Measurements from ENCODE around the gene SALL4.
"Not testable (repeated sequence)": the region's sequence is repeated elsewhere in the genome, so short reads cannot be mapped to it uniquely, and the experiment has no call there.

Gene SALL4

GRCh38 chr20:51750037-51750769, 52.1 kb downstream of the SALL4 start:
- DNase-seq: no peak

GRCh38 chr20:51749674-51750036, 52.7 kb downstream of the SALL4 start:
- peaks cover 47% of the 10 kb centered on the region for H3K4me1 Mint-ChIP-seq
- H3K27ac Mint-ChIP-seq: peak overlapping the region; percentile 66
- peaks cover 20% of the 10 kb centered on the region for H3K36me3 Mint-ChIP-seq (ENCODE audit: low read depth)
- TF ChIP-seq CTCF (IDR thresholded peaks at IDR 0.05): no peak
- no peak overlapping the region for H3K4me3 Mint-ChIP-seq
- no peaks in the 10 kb centered on the region for H3K9me3 Mint-ChIP-seq
- H3K27me3 Mint-ChIP-seq (ENCODE audit: low read depth, poor library complexity): peaks cover 6% of the 10 kb centered on the region
- DNase-seq: no peak

More at GRCh38 chr20:51750037-51750769, 52.1 kb downstream of the SALL4 start:
- H3K27ac Mint-ChIP-seq: peak overlapping the region; percentile 80
- TF ChIP-seq CTCF (IDR thresholded peaks at IDR 0.05): no peak
- H3K4me1 Mint-ChIP-seq: peaks cover 47% of the 10 kb centered on the region
- H3K4me3 Mint-ChIP-seq: no peak overlapping the region
- H3K27me3 Mint-ChIP-seq (ENCODE audit: low read depth, poor library complexity): peaks cover 4% of the 10 kb centered on the region
- no peaks in the 10 kb centered on the region for H3K9me3 Mint-ChIP-seq
- H3K36me3 Mint-ChIP-seq (ENCODE audit: low read depth): peaks cover 20% of the 10 kb centered on the region

GRCh38 chr20:51747182-51747911, 55.0 kb downstream of the SALL4 start:
- H3K27ac Mint-ChIP-seq: peak overlapping the region; percentile 20
- H3K36me3 Mint-ChIP-seq (ENCODE audit: low read depth): peaks cover 14% of the 10 kb centered on the region
- no peak for TF ChIP-seq CTCF (IDR thresholded peaks at IDR 0.05)
- DNase-seq: no peak
- peaks cover 6% of the 10 kb centered on the region for H3K27me3 Mint-ChIP-seq (ENCODE audit: low read depth, poor library complexity)
- H3K4me1 Mint-ChIP-seq: peaks cover 50% of the 10 kb centered on the region
- H3K9me3 Mint-ChIP-seq: no peaks in the 10 kb centered on the region
- no peak overlapping the region for H3K4me3 Mint-ChIP-seq

- Mint-ChIP-seq H3K9me3 (no peaks in the 10 kb centered on the region), H3K4me1 (peaks cover 51% of the 10 kb centered on the region), H3K27ac (no peak overlapping the region), H3K36me3 (ENCODE audit: low read depth) (peaks cover 11% of the 10 kb centered on the region), H3K27me3 (ENCODE audit: low read depth, poor library complexity) (peaks cover 6% of the 10 kb centered on the region), H3K4me3 (no peak overlapping the region)
- DNase-seq: no peak
- TF ChIP-seq CTCF (IDR thresholded peaks at IDR 0.05): no peak
Observed at GRCh38 chr20:51745804-51746203, 56.5 kb downstream of the SALL4 start.

GRCh38 chr20:51740838-51741237, 61.5 kb downstream of the SALL4 start:
- peaks cover 3% of the 10 kb centered on the region for H3K27me3 Mint-ChIP-seq (ENCODE audit: low read depth, poor library complexity)
- no peaks in the 10 kb centered on the region for H3K9me3 Mint-ChIP-seq
- H3K36me3 Mint-ChIP-seq (ENCODE audit: low read depth): peaks cover 8% of the 10 kb centered on the region
- no peak overlapping the region for H3K4me3 Mint-ChIP-seq
- peaks cover 42% of the 10 kb centered on the region for H3K4me1 Mint-ChIP-seq
- no peak for TF ChIP-seq CTCF (IDR thresholded peaks at IDR 0.05)
- DNase-seq: no peak
- no peak overlapping the region for H3K27ac Mint-ChIP-seq

- H3K27me3 Mint-ChIP-seq (ENCODE audit: low read depth, poor library complexity); H3K4me3 Mint-ChIP-seq; DNase-seq; H3K27ac Mint-ChIP-seq; H3K9me3 Mint-ChIP-seq; H3K36me3 Mint-ChIP-seq (ENCODE audit: low read depth): not testable (repeated sequence)
- H3K4me1 Mint-ChIP-seq: peaks cover 46% of the 10 kb centered on the region
Observed at GRCh38 chr20:51740308-51740707, 62.0 kb downstream of the SALL4 start.

Data from nephron progenitor cell (in vitro differentiated cells).